ENCODE measurements around the gene TIMM29. TPM values are rescaled to one million over a fixed set of nuclear protein-coding genes. Genes with fewer than 3 reads are reported as not detected.

TIMM29 gene
- total RNA-seq, 5 donors from 2014 or later (not counting 1 experiment from before 2014, with no cell fraction given): 19.2 to 40.4 (median 37.2) TPM

DNA sequence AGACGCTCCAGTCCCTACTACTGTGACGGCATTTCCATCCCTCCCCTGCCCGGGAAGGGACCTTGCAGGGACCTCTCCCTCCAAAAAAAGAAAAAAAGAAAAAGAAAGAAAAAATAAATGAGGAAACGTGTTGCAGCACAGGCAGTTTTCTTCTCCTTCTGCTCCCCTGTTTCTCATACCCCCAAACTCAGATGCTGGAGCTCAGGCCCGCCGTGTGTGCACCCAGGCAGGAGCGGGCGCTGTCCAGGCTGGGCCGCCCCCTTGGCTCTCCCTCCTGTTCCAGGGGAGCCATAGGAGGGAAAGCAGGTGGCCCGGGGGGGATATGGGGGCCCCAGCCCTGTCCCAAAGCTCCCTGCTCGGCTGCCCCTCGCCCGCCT, 6.0 kb upstream of the TIMM29 start:
- DNase-seq (no peak), ATAC-seq (replicated peaks in 1 of 4) (no peak)
- no peak overlapping the region for H3K27ac ChIP-seq (ENCODE audit: low read length)
- H3K36me3 ChIP-seq (ENCODE audit: control insufficient read depth in 2 of 2, extremely low read depth in 1 of 2, insufficient read depth in 1 of 2, low read length in 1 of 2): peaks cover 23 to 42% of the 10 kb centered on the region in 2 donors
- peaks cover 0 to 6% of the 10 kb centered on the region in 2 experiments for H3K4me1 ChIP-seq (ENCODE audit: control insufficient read depth in 1 of 2, extremely low read depth in 1 of 2, insufficient read depth in 2 of 2, low read length in 2 of 2)
- peaks cover 4 to 11% (median 4%) of the 10 kb centered on the region in 3 donors for H3K4me1 Mint-ChIP-seq
- H3K27ac Mint-ChIP-seq: no peak overlapping the region
- POLR2A ChIA-PET: no interaction called here
- H3K27me3 Mint-ChIP-seq: no peaks in the 10 kb centered on the region
- no peaks in the 10 kb centered on the region for H3K9me3 Mint-ChIP-seq
- 80% methylated on average over 1 of the region's 13 CpGs for WGBS (ENCODE audit: insufficient coverage)
- H3K27me3 ChIP-seq (replicated peaks in 1 of 2; ENCODE audit: control insufficient read depth in 2 of 2, extremely low read depth in 1 of 2, insufficient read depth in 2 of 2, low read length in 1 of 2): no peaks in the 10 kb centered on the region
- no peak overlapping the region for H3K4me3 Mint-ChIP-seq
- no peaks in the 10 kb centered on the region for H3K9me3 ChIP-seq
- CTCF ChIA-PET: no interaction called here
- H3K36me3 Mint-ChIP-seq: peaks cover 8% of the 10 kb centered on the region
- no peak overlapping the region for H3K4me3 ChIP-seq (ENCODE audit: control insufficient read depth in 1 of 2, extremely low read depth in 1 of 2, low read length in 1 of 2)

DNA sequence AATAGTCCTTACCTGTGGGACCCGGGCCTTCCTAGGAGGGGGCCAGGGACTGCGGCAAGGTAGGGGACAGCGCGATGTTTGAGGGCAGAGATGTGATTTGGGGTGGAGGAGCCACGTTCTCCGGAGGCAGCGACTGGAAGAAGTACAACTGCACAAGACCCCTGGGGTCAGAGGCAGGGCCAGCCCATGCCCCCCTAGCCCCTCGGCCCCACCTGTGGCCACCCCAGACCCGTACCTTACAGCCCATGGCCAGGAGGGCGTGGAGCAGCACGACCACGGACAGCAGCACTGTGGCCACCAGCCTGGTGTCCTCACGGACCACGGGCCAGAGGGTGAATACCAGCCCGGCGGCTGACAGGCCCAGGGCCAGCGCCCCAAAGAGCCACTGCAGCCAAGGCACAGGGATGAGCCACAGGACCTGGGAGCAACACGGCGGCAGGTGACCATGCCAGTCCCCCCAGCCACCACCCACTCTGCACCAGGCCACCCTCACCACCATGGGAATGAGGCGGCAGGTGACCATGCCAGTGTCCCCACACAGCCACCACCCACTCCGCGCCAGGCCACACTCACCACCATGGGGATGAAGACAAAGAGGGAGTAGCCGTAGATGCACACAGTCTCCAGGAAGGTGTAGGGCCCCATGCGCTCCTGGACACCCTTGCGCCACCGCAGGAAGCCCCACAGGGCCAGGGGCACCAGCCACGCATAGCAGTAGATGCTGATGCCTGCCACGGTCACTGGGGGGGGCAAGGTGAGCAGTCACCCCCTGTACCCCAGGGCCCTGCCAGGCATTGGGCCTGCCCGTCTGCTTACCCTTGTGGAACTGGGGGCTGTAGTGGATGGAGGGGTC, 5.1 kb upstream of the TIMM29 start:
- Histone ChIP-seq H3K27ac (ENCODE audit: low read length) (no peak overlapping the region), H3K36me3 (ENCODE audit: control insufficient read depth in 2 of 2, extremely low read depth in 1 of 2, insufficient read depth in 1 of 2, low read length in 1 of 2) (peaks cover 23 to 42% of the 10 kb centered on the region in 2 donors), H3K4me3 (ENCODE audit: control insufficient read depth in 1 of 2, extremely low read depth in 1 of 2, low read length in 1 of 2) (no peak overlapping the region), H3K9me3 (no peaks in the 10 kb centered on the region), H3K27me3 (replicated peaks in 1 of 2; ENCODE audit: control insufficient read depth in 2 of 2, extremely low read depth in 1 of 2, insufficient read depth in 2 of 2, low read length in 1 of 2) (no peaks in the 10 kb centered on the region), H3K4me1 (ENCODE audit: control insufficient read depth in 1 of 2, extremely low read depth in 1 of 2, insufficient read depth in 2 of 2, low read length in 2 of 2) (peaks cover 2 to 12% of the 10 kb centered on the region in 2 experiments)
- Mint-ChIP-seq H3K4me3 (no peak overlapping the region), H3K27me3 (no peaks in the 10 kb centered on the region), H3K4me1 (peaks cover 10 to 17% (median 10%) of the 10 kb centered on the region in 3 donors), H3K9me3 (no peaks in the 10 kb centered on the region), H3K27ac (no peak overlapping the region), H3K36me3 (peaks cover 8% of the 10 kb centered on the region)
- ATAC-seq (replicated peaks in 1 of 4): no peak
- POLR2A ChIA-PET: no interaction called here
- CTCF ChIA-PET: no interaction called here
- 98% methylated on average over 17 of the region's 29 CpGs for WGBS (ENCODE audit: insufficient coverage)
- no peak for DNase-seq

DNA sequence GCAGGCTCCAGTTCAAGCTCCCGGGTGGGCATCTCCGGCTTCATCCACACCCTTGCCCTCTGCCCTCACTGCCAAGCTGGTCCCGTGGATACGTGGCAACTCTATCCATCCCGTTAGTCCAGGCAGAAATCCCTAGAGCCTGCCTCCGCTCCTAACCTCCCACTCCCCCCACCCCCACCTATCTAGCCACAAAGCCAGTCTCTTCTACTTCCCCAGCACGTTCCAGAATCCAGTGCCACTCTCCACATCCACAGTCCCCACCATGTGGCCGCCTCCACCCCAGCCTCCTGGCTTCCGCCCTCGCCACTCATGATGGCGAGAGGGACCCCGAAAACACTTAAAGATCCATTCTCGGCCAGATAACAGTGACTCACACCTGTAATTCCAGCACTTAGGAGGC, 4.0 kb upstream of the TIMM29 start:
- peaks cover 12 to 17% (median 15%) of the 10 kb centered on the region in 3 donors for H3K4me1 Mint-ChIP-seq
- H3K27me3 Mint-ChIP-seq: no peaks in the 10 kb centered on the region
- POLR2A ChIA-PET: no interaction called here
- Histone ChIP-seq H3K9me3 (no peaks in the 10 kb centered on the region), H3K4me1 (ENCODE audit: control insufficient read depth in 1 of 2, extremely low read depth in 1 of 2, insufficient read depth in 2 of 2, low read length in 2 of 2) (peaks cover 5 to 18% of the 10 kb centered on the region in 2 experiments), H3K27me3 (replicated peaks in 1 of 2; ENCODE audit: control insufficient read depth in 2 of 2, extremely low read depth in 1 of 2, insufficient read depth in 2 of 2, low read length in 1 of 2) (no peaks in the 10 kb centered on the region), H3K4me3 (ENCODE audit: control insufficient read depth in 1 of 2, extremely low read depth in 1 of 2, low read length in 1 of 2) (no peak overlapping the region), H3K36me3 (ENCODE audit: control insufficient read depth in 2 of 2, extremely low read depth in 1 of 2, insufficient read depth in 1 of 2, low read length in 1 of 2) (peaks cover 18 to 40% of the 10 kb centered on the region in 2 donors), H3K27ac (ENCODE audit: low read length) (no peak overlapping the region)
- peaks cover 8% of the 10 kb centered on the region for H3K36me3 Mint-ChIP-seq
- no peak overlapping the region for H3K4me3 Mint-ChIP-seq
- ATAC-seq (replicated peaks in 1 of 4): no peak
- DNase-seq: no peak
- WGBS (ENCODE audit: insufficient coverage): 93% methylated on average over 12 of the region's 13 CpGs
- H3K9me3 Mint-ChIP-seq: no peaks in the 10 kb centered on the region
- peak overlapping the region in 1 of 2 donors; percentile 23 for H3K27ac Mint-ChIP-seq
- CTCF ChIA-PET: no interaction called here

DNA sequence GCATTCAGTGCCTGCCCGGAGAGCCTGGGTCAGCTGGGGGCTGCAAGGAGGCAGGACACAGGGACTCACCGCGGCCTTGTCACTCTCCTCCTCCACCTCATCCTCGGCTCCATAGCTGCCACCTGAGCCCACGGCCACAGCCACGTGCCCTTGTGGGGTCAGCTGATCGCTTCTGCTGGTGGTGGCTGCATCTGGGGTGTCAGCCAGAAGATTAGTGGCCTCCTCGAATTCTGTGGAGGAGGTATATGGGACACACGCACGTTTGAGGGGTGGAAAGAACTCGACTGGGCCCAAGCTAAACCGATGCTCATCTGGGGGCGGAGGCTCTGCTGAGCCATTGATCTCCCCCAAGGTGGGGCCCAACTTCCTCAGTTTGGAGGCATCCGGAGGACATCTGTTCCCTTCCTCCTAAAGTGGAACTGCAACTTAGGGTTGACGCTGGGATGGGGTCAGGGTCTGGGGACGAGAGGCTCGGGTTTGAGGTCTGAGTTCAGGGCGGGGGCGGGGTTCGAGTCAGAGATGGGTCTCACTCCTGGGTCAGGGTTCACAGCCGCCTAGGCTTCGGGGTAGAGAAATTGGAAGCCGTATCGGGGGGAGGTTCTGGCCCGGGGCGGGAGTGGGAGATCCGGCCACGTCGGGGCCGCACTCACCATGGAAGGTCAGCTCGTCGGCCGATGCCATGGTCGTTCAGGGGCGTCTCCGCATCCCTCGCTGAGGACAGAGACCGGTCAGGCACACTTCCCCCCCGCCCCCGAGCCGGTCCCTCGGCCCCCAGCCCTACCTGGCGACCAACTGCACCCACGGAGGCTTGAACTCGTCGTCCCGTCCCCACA, 665 bp upstream of the TIMM29 start:
- Histone ChIP-seq H3K4me1 (ENCODE audit: control insufficient read depth in 1 of 2, extremely low read depth in 1 of 2, insufficient read depth in 2 of 2, low read length in 2 of 2) (peaks cover 13 to 36% of the 10 kb centered on the region in 2 experiments), H3K9me3 (no peaks in the 10 kb centered on the region), H3K27ac (ENCODE audit: low read length) (peak overlapping the region; percentile 59), H3K4me3 (ENCODE audit: control insufficient read depth in 1 of 2, extremely low read depth in 1 of 2, low read length in 1 of 2) (peak overlapping the region; percentile 58 to 79), H3K36me3 (ENCODE audit: control insufficient read depth in 2 of 2, extremely low read depth in 1 of 2, insufficient read depth in 1 of 2, low read length in 1 of 2) (peaks cover 3 to 26% of the 10 kb centered on the region in 2 donors), H3K27me3 (replicated peaks in 1 of 2; ENCODE audit: control insufficient read depth in 2 of 2, extremely low read depth in 1 of 2, insufficient read depth in 2 of 2, low read length in 1 of 2) (no peaks in the 10 kb centered on the region)
- Mint-ChIP-seq H3K9me3 (no peaks in the 10 kb centered on the region), H3K27ac (peak overlapping the region; percentile 87 to 93), H3K4me1 (peaks cover 17 to 31% (median 27%) of the 10 kb centered on the region in 3 donors), H3K27me3 (no peaks in the 10 kb centered on the region), H3K4me3 (peak overlapping the region; percentile 90 to 92 (median 91)), H3K36me3 (peaks cover 5% of the 10 kb centered on the region)
- peak in 4 of 35 experiments; percentile 10 to 31 (median 12) for DNase-seq
- ATAC-seq (replicated peaks in 1 of 4): peak in 3 of 4 experiments; percentile 3 to 6 (median 4)
- POLR2A ChIA-PET: interaction anchor here in 1 of 2 donors (0.6 kb wide), 1 partner anchor 133 kb away, joined by 3 read pairs; no protein-coding TSS in a partner anchor
- WGBS (ENCODE audit: insufficient coverage): under 1% methylated on average over 34 of the region's 47 CpGs
- CTCF ChIA-PET: interaction anchor here in 1 of 2 donors (0.5 kb wide), 1 partner anchor 225 kb away, joined by 8 read pairs; no protein-coding TSS in a partner anchor

DNA sequence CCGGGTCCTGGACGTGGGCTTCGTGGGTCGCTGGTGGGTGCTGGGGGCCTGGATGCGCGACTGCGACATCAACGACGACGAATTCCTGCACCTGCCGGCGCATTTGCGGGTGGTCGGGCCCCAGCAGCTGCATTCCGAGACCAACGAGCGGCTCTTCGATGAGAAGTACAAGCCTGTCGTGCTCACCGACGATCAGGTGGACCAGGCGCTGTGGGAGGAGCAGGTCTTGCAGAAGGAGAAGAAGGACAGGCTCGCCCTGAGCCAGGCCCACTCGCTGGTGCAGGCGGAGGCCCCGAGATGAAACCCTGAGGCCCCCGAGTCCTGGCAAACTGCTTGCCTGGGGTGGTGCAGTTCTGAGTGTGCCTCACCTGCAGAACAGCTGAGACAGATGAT, 787 bp downstream of the TIMM29 start:
- Mint-ChIP-seq H3K9me3 (no peaks in the 10 kb centered on the region), H3K4me3 (peak overlapping the region; percentile 90 to 92 (median 91)), H3K27ac (no peak overlapping the region), H3K36me3 (peaks cover 5% of the 10 kb centered on the region), H3K4me1 (peaks cover 17 to 31% (median 27%) of the 10 kb centered on the region in 3 donors), H3K27me3 (no peaks in the 10 kb centered on the region)
- H3K4me1 ChIP-seq (ENCODE audit: control insufficient read depth in 1 of 2, extremely low read depth in 1 of 2, insufficient read depth in 2 of 2, low read length in 2 of 2): peaks cover 13 to 36% of the 10 kb centered on the region in 2 experiments
- no peaks in the 10 kb centered on the region for H3K9me3 ChIP-seq
- no peak overlapping the region for H3K27ac ChIP-seq (ENCODE audit: low read length)
- 7% methylated on average over 25 of the region's 27 CpGs for WGBS (ENCODE audit: insufficient coverage)
- no peaks in the 10 kb centered on the region for H3K27me3 ChIP-seq (replicated peaks in 1 of 2; ENCODE audit: control insufficient read depth in 2 of 2, extremely low read depth in 1 of 2, insufficient read depth in 2 of 2, low read length in 1 of 2)
- peaks cover 0 to 15% of the 10 kb centered on the region in 2 donors for H3K36me3 ChIP-seq (ENCODE audit: control insufficient read depth in 2 of 2, extremely low read depth in 1 of 2, insufficient read depth in 1 of 2, low read length in 1 of 2)
- CTCF ChIA-PET: no interaction called here
- DNase-seq: no peak
- POLR2A ChIA-PET: interaction anchor here in 1 of 2 donors (0.5 to 0.6 kb wide), 2 partner anchors 410 to 1609 kb away, joined by 3 to 12 read pairs; no protein-coding TSS in a partner anchor
- peak overlapping the region; percentile 58 to 79 for H3K4me3 ChIP-seq (ENCODE audit: control insufficient read depth in 1 of 2, extremely low read depth in 1 of 2, low read length in 1 of 2)
- no peak for ATAC-seq (replicated peaks in 1 of 4)

All from T-cell (primary cell).